ENCODE data around the gene SCGB1D1.

SCGB1D1 gene

GRCh38 chr11:62236187-62236586 lies 46.2 kb downstream of the SCGB1D1 start:
- H3K9me2 ChIP-seq (ENCODE audit: low read depth, low read length), result no peaks in the 10 kb centered on the region

GRCh38 chr11:62237499-62237898 lies 47.5 kb downstream of the SCGB1D1 start:
- Histone ChIP-seq H3K79me2 (ENCODE audit: insufficient read depth, low read length) (no peaks in the 10 kb centered on the region), H3K4me3 (ENCODE audit: low read depth, low read length, poor library complexity, severe bottlenecking) (no peak overlapping the region), H2AFZ (ENCODE audit: low read length) (no peak overlapping the region), H3K9ac (ENCODE audit: low read length) (no peak overlapping the region), H3K9me2 (ENCODE audit: low read depth, low read length) (no peaks in the 10 kb centered on the region), H3K4me1 (ENCODE audit: insufficient read depth, low read length, severe bottlenecking) (no peaks in the 10 kb centered on the region), H4K20me1 (ENCODE audit: insufficient read depth, low read length) (no peaks in the 10 kb centered on the region), H3K4me2 (ENCODE audit: low read length) (no peak overlapping the region), H3K9me3 (ENCODE audit: low read length) (no peaks in the 10 kb centered on the region), H3K27ac (ENCODE audit: low read depth, low read length, poor library complexity, severe bottlenecking) (no peak overlapping the region), H3F3A (ENCODE audit: insufficient read depth, low read length) (no peaks in the 10 kb centered on the region), H3K36me3 (ENCODE audit: insufficient read depth, low read length) (no peaks in the 10 kb centered on the region), H3K27me3 (ENCODE audit: insufficient read depth, low read length) (no peaks in the 10 kb centered on the region)
- TF ChIP-seq EZH2 (IDR thresholded peaks at IDR 0.05; ENCODE audit: borderline replicate concordance, low read length) (no peak), CTCF (IDR thresholded peaks at IDR 0.05; ENCODE audit: low read length) (no peak)

More at GRCh38 chr11:62236187-62236586, 46.2 kb downstream of the SCGB1D1 start:
- no peaks in the 10 kb centered on the region for H3K27me3 ChIP-seq (ENCODE audit: insufficient read depth, low read length)
- H3K36me3 ChIP-seq (ENCODE audit: insufficient read depth, low read length), result no peaks in the 10 kb centered on the region
- no peak overlapping the region for H3K27ac ChIP-seq (ENCODE audit: low read depth, low read length, poor library complexity, severe bottlenecking)
- H3K4me1 ChIP-seq (ENCODE audit: insufficient read depth, low read length, severe bottlenecking), result no peaks in the 10 kb centered on the region
- TF ChIP-seq EZH2 (IDR thresholded peaks at IDR 0.05; ENCODE audit: borderline replicate concordance, low read length) (no peak), CTCF (IDR thresholded peaks at IDR 0.05; ENCODE audit: low read length) (no peak)
- H4K20me1 ChIP-seq (ENCODE audit: insufficient read depth, low read length), result no peaks in the 10 kb centered on the region
- no peaks in the 10 kb centered on the region for H3F3A ChIP-seq (ENCODE audit: insufficient read depth, low read length)
- H3K4me2 ChIP-seq (ENCODE audit: low read length), result no peak overlapping the region
- no peaks in the 10 kb centered on the region for H3K9me3 ChIP-seq (ENCODE audit: low read length)
- H3K9ac ChIP-seq (ENCODE audit: low read length), result no peak overlapping the region
- no peak overlapping the region for H2AFZ ChIP-seq (ENCODE audit: low read length)
- H3K79me2 ChIP-seq (ENCODE audit: insufficient read depth, low read length), result no peaks in the 10 kb centered on the region
- no peak overlapping the region for H3K4me3 ChIP-seq (ENCODE audit: low read depth, low read length, poor library complexity, severe bottlenecking)

GRCh38 chr11:62238151-62238550 lies 48.1 kb downstream of the SCGB1D1 start:
- Histone ChIP-seq H2AFZ (ENCODE audit: low read length) (no peak overlapping the region), H3K79me2 (ENCODE audit: insufficient read depth, low read length) (no peaks in the 10 kb centered on the region), H3K4me2 (ENCODE audit: low read length) (no peak overlapping the region), H3K27me3 (ENCODE audit: insufficient read depth, low read length) (no peaks in the 10 kb centered on the region), H3K9ac (ENCODE audit: low read length) (no peak overlapping the region), H3F3A (ENCODE audit: insufficient read depth, low read length) (no peaks in the 10 kb centered on the region), H3K27ac (ENCODE audit: low read depth, low read length, poor library complexity, severe bottlenecking) (no peak overlapping the region), H3K4me3 (ENCODE audit: low read depth, low read length, poor library complexity, severe bottlenecking) (no peak overlapping the region), H4K20me1 (ENCODE audit: insufficient read depth, low read length) (no peaks in the 10 kb centered on the region), H3K4me1 (ENCODE audit: insufficient read depth, low read length, severe bottlenecking) (no peaks in the 10 kb centered on the region), H3K9me2 (ENCODE audit: low read depth, low read length) (no peaks in the 10 kb centered on the region), H3K36me3 (ENCODE audit: insufficient read depth, low read length) (no peaks in the 10 kb centered on the region), H3K9me3 (ENCODE audit: low read length) (no peaks in the 10 kb centered on the region)
- no peak for TF ChIP-seq EZH2 (IDR thresholded peaks at IDR 0.05; ENCODE audit: borderline replicate concordance, low read length)
- no peak for TF ChIP-seq CTCF (IDR thresholded peaks at IDR 0.05; ENCODE audit: low read length)

Measured in OCI-LY1 (cell line).